Spleen (tissue), 11 donors: Measurements from ENCODE around the gene NOTCH1. TPM values are rescaled to one million over a fixed set of nuclear protein-coding genes. Genes with fewer than 3 reads are reported as not detected.

ENCODE experiments used
- DNase-seq: peaks from one replicate; pipeline ENCODE4 v3.0.0-alpha.2; 2020
- H3K27ac ChIP-seq, 8 donors: fragments of 200-600 bp; sonication (generic) in 7 of 8; 1 replicate in 4 of 8; 2 replicates in 4 of 8; pipeline versions ENCODE4 v1.5.0 to v1.8.0; 2016 to 2021; ENCODE audit warnings: inconsistent platforms in 4 of 8, mild to moderate bottlenecking in 4 of 8, moderate library complexity in 1 of 8
- H3K27me3 ChIP-seq, 7 donors: fragments of 200-600 bp; sonication (generic) in 6 of 7; replicated peaks in 1 of 7; 1 replicate in 4 of 7; 2 replicates in 3 of 7; pipeline versions ENCODE4 v1.5.0 to v1.8.0; 2016 to 2021; ENCODE audit warnings: inconsistent platforms in 3 of 7, mild to moderate bottlenecking in 1 of 7
- H3K36me3 ChIP-seq, 6 donors: fragments of 200-600 bp; sonication (generic) in 5 of 6; 1 replicate in 4 of 6; 2 replicates in 2 of 6; pipeline versions ENCODE4 v1.5.0 to v1.8.0; 2016 to 2021; ENCODE audit warnings: inconsistent platforms in 2 of 6
- H3K4me1 ChIP-seq, 6 donors: fragments of 200-600 bp; sonication (generic) in 5 of 6; 1 replicate in 3 of 6; 2 replicates in 3 of 6; pipeline versions ENCODE4 v1.5.0 to v1.8.0; 2016 to 2021; ENCODE audit warnings: inconsistent platforms in 3 of 6
- H3K4me3 ChIP-seq, 8 donors: fragments of 200-600 bp; sonication (generic) in 7 of 8; 1 replicate in 4 of 8; 2 replicates in 4 of 8; pipeline versions ENCODE4 v1.5.0 to v1.8.0; 2016 to 2021; ENCODE audit warnings: inconsistent platforms in 4 of 8, mild to moderate bottlenecking in 4 of 8, moderate library complexity in 2 of 8
- H3K9me3 ChIP-seq, 8 donors: fragments of 200-600 bp; sonication (generic) in 7 of 8; 1 replicate in 4 of 8; 2 replicates in 4 of 8; pipeline versions ENCODE4 v1.5.0 to v1.8.0; 2016 to 2021; ENCODE audit warnings: inconsistent platforms in 4 of 8
- POLR2A ChIP-seq, 3 donors: fragments of 450-650 bp; IDR thresholded peaks; one replicate each; pipeline ENCODE4 v1.5.1; 2017; ENCODE audit warnings: antibody characterized with exemption in 3 of 3, mild to moderate bottlenecking in 1 of 3
- POLR2AphosphoS5 ChIP-seq, 3 donors: sonication (generic); formaldehyde crosslinking; IDR thresholded peaks; one replicate each; pipeline ENCODE4 v1.5.1; 2017; ENCODE audit warnings: antibody characterized with exemption in 3 of 3
- WGBS, 5 donors: extraction: QIAGEN DNeasy Blood & Tissue Kit in 3 of 5; methylation state at CpG; one replicate each; pipeline versions ENCODE4 v1.1.5 to v1.1.7; 2013 to 2018; 5-methylcytosine and 5-hydroxymethylcytosine counted together
- intact Hi-C: fragments of 100-400 bp; cut with DNase I; formaldehyde crosslinking; loops from one replicate; pipeline ENCODE4 v1.15.0; 2023; ENCODE audit warnings: low total_unique reads
- polyA plus RNA-seq, 3 donors: library from polyadenylated mRNA; stranded (reverse); fragments of 200-250 nt; gene quantifications; one replicate each; pipeline ENCODE4 v1.2.1, GENCODE V29; 2013
- total RNA-seq, 7 donors: library from RNA; depleted of rRNA in 3 of 7; stranded (reverse); fragments of >200 nt in 3 of 7; fragmentation: NEBNext Ultra II Directional in 4 of 7; extraction: Animal tissue kit (Norgen Biotek cat#: 25700) in 4 of 7; gene quantifications; one replicate each; pipeline versions ENCODE4 v1.1.0 to v1.2.1, GENCODE V29; 2016 to 2021
- TF ChIP-seq, protein P1 (sequence below), 11 experiments: fragments of 200-600 bp in 7 of 11; fragments of 450-650 bp in 4 of 11; sonication (generic) in 4 of 11; IDR thresholded peaks in 8 of 11; conservative IDR thresholded peaks in 3 of 11; 1 replicate in 7 of 11; 2 replicates in 4 of 11; pipeline versions ENCODE4 v1.4.0 to v1.8.0; 2016 to 2021; ENCODE audit warnings: antibody characterized with exemption in 11 of 11, inconsistent platforms in 4 of 11, mild to moderate bottlenecking in 1 of 11
- donor health status: healthy with polysubstance abuse.
- donor health status: DM: no; HTN: no; CAD: no; lungs with moderate emphysema.
- donor health status: DM: no; HTN: no; CAD: no.
- donor health status: Bipolar disorder and iron deficiency.
- donor health status: healthy.
- donor health status: DM: no; HTN: no; CAD: no.
- donor health status: DM: yes; HTN: yes; CAD: no.

NOTCH1 gene
- total and polyA plus RNA-seq, 10 donors, result 4.9 to 140 (median 93.9) TPM

DNA sequence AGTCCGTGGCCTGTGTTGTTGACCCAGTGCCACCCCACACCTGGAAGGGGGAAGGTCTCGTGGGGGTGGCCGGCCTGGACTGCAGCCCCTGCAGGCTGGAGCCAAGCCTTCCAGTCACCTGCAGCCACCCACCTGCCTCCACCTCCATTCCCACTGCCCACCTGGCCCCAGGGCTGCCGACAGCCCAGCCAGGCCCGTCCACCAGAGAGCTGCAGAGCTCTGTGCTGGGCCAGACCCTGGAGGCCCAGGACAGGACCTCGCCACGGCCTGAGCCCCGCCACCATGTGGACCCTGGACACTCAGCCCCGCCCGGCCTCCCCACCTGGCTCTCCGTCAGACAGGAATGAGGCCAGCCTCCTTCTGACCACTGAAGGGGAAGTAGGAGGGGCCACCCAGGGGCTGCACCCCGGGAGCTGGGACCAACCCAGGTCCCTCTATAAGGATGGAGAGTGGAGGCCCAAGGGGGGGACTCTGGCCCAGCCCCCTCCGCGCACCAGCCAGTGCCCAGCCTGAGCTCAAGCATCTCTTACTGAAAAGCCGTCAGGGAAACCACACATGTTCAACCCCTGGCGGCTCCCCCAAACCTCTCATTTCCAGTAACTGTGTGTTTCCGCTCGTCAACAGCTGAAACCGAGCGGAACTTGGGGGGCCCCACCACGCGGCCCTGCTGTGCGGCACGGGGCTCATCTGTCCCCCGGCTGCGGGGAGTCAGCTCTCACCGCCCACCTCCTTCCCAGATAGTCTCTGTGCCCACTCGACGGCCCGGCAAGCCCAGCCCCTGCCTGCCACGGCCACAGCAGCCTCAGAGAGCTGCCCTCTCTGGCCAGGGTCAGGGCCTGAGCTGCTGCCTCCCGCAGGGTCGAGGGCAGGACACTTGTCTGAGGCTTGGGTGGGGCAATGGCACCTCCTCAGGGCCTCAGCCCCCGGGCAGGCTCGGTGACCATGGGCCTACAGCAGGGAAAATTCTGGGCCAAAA is 12.8 kb downstream of the NOTCH1 start:
- peaks cover 0 to 45% (median 11%) of the 10 kb centered on the region in 6 donors for H3K36me3 ChIP-seq
- H3K27ac ChIP-seq, result peak overlapping the region; percentile 74 to 90 (median 82)
- H3K27me3 ChIP-seq, result peaks cover 0 to 14% (median 0%) of the 10 kb centered on the region in 7 donors
- TF ChIP-seq, protein P1, sequence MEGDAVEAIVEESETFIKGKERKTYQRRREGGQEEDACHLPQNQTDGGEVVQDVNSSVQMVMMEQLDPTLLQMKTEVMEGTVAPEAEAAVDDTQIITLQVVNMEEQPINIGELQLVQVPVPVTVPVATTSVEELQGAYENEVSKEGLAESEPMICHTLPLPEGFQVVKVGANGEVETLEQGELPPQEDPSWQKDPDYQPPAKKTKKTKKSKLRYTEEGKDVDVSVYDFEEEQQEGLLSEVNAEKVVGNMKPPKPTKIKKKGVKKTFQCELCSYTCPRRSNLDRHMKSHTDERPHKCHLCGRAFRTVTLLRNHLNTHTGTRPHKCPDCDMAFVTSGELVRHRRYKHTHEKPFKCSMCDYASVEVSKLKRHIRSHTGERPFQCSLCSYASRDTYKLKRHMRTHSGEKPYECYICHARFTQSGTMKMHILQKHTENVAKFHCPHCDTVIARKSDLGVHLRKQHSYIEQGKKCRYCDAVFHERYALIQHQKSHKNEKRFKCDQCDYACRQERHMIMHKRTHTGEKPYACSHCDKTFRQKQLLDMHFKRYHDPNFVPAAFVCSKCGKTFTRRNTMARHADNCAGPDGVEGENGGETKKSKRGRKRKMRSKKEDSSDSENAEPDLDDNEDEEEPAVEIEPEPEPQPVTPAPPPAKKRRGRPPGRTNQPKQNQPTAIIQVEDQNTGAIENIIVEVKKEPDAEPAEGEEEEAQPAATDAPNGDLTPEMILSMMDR (IDR thresholded peaks at IDR 0.05 in 8 of 11, conservative IDR thresholded peaks at IDR 0.05 in 3 of 11), result peak in 2 of 11 experiments; percentile 8 to 19
- TF ChIP-seq POLR2A (IDR thresholded peaks at IDR 0.05) (no peak), POLR2AphosphoS5 (IDR thresholded peaks at IDR 0.05) (peak; percentile 24 to 74 (median 55))
- no peaks in the 10 kb centered on the region for H3K9me3 ChIP-seq
- intact Hi-C loops, result loop anchor here (10.0 kb wide), 1 partner anchor 48 kb away; the partner anchor contains the start of gene SEC16A
- peak; percentile 88 for DNase-seq
- H3K4me1 ChIP-seq, result peaks cover 85 to 99% (median 94%) of the 10 kb centered on the region in 6 donors
- peak overlapping the region in 6 of 8 donors; percentile 4 to 58 (median 22) for H3K4me3 ChIP-seq
- WGBS, 5 donors, result 10 to 16% (median 12%) methylated on average over 20 to 35 of the region's 35 CpGs

DNA sequence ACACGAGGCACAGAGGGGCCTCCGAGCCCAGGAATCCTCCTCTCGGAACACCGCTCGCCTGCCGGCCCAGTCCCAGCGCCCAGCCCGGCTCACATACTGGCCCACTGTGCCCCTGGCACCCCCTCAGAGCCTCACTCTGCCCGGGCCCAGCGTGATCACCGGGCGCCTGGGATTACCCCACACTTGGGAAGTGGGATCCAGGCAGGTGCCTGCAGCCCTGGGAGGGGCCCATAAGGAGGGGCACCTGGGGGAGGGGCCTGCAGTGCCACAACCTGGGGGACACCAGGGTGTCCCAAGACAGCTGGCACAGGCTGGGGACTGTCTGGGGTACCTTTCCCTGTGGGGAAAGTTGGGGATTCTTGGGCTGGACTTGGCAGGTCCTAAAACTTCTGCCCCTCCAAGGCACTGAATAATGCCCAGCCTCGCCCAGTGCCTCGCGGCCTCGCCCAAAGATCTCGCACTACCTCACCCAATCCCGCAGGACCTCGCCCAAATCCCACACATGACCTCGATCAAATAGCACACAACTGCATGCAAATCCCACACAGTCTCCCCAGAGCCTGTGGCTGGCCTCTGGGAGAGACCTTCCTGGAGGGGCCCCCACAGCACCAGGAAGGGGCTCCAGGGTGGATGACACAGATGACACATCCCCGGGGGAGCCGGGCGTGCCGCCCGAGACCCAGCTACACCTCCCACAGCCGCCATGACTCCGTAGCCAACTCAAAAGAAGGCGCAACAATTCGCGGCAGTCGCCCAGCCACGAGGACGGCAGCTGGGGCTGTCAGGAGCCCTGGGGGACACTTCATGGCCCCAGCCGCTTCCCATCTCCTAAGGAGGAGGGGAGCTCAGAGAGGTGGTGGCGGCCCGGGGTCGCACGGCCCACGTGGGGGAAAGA is 13.7 kb downstream of the NOTCH1 start:
- Histone ChIP-seq H3K27me3 (peaks cover 0 to 14% (median 0%) of the 10 kb centered on the region in 7 donors), H3K4me3 (peak overlapping the region in 4 of 8 donors; percentile 9 to 58 (median 30)), H3K36me3 (peaks cover 0 to 39% (median 4%) of the 10 kb centered on the region in 6 donors), H3K27ac (peak overlapping the region; percentile 49 to 90 (median 80)), H3K4me1 (peaks cover 84 to 99% (median 94%) of the 10 kb centered on the region in 6 donors), H3K9me3 (no peaks in the 10 kb centered on the region)
- no peak for DNase-seq
- intact Hi-C loops, result loop anchor here (10.0 kb wide), 1 partner anchor 47 kb away; the partner anchor contains the start of gene SEC16A
- 48 to 61% (median 54%) methylated on average over 37 to 39 of the region's 39 CpGs for WGBS, 5 donors
- TF ChIP-seq POLR2AphosphoS5 (IDR thresholded peaks at IDR 0.05), result peak in 2 of 3 donors; percentile 3 to 15
- TF ChIP-seq, protein P1 (IDR thresholded peaks at IDR 0.05 in 8 of 11, conservative IDR thresholded peaks at IDR 0.05 in 3 of 11), result no peak

DNA sequence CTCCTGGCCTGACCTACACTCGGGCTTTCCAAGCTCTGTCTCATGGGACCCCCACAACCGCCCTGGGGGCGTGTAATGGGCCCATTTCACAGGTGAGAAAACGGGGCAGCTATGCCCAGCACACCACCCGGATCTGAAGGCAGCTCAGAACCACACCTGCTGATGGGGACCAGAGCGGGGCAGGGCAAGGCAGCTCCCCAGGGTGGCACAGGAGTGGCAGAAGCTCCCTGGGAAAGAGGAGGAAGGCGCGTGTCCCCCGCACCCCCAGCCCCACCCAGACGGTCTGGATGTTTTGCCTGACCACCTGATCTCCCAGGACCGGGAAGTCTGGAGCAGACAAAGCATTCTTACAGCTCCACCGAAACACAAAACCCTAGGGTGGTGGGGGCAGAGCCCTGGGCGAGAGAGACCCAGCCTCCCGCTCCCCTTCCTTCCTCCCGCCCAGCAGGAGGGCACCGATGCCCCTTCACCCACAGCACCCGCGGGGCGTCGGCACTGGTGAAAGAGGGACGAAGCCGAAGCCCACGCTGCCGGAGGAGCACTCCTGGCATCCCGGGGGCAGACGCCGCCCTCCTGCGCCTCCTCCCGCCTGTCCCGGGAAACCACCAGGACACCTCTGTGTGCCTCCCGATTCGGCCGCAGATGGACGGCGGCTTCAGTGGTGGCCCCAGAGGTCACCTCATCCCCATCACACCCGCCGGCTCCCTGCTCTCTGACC is 14.5 kb downstream of the NOTCH1 start:
- intact Hi-C loops, result loop anchor here (10.0 kb wide), 1 partner anchor 47 kb away; the partner anchor contains the start of gene SEC16A
- 56 to 68% (median 61%) methylated on average over 27 to 37 of the region's 37 CpGs for whole genome bisulfite sequencing, 5 donors
- H3K4me3 ChIP-seq, result peak overlapping the region in 1 of 8 donors; percentile 32
- H3K27ac ChIP-seq, result peak overlapping the region in 7 of 8 donors; percentile 15 to 90 (median 71)
- peaks cover 0 to 14% (median 0%) of the 10 kb centered on the region in 7 donors for H3K27me3 ChIP-seq
- DNase-seq, result no peak
- peaks cover 79 to 99% (median 94%) of the 10 kb centered on the region in 6 donors for H3K4me1 ChIP-seq
- peaks cover 0 to 37% (median under 1%) of the 10 kb centered on the region in 6 donors for H3K36me3 ChIP-seq
- no peaks in the 10 kb centered on the region for H3K9me3 ChIP-seq
- TF ChIP-seq POLR2A (IDR thresholded peaks at IDR 0.05), result no peak
- TF ChIP-seq POLR2AphosphoS5 (IDR thresholded peaks at IDR 0.05), result peak in 1 of 3 donors; percentile 62
